Activated CD4-positive, alpha-beta T cell treated with anti-CD3 and anti-CD28 coated beads for 36 hours (primary cell): ENCODE data around the gene IL15RA. TPM values are rescaled to one million over a fixed set of nuclear protein-coding genes. Genes with fewer than 3 reads are reported as not detected.
"Not testable (repeated sequence)": the region's sequence is repeated elsewhere in the genome, so short reads cannot be mapped to it uniquely, and the experiment has no call there.

Experiments
- ATAC-seq: fragments of 200-7000 bp; cut with Tn5 transposase; one replicate; pipeline ENCODE4 v1.10.0; 2021; ENCODE audit warnings: mild to moderate bottlenecking, moderate library complexity
- CTCF ChIA-PET: fragments of 350-600 bp; sonication (Branson Sonifier 250); formaldehyde crosslinking; loops from one replicate; lab custom pipeline; 2021; ENCODE audit warnings: antibody characterized with exemption; lab: Charles Lee
- POLR2A ChIA-PET: fragments of 350-600 bp; sonication (Branson Sonifier 250); formaldehyde crosslinking; loops from one replicate; lab custom pipeline; 2021; ENCODE audit warnings: antibody characterized with exemption, inconsistent platforms; lab: Charles Lee
- DNase-seq: peaks from one replicate; pipeline ENCODE4 v3.0.0-alpha.2; 2020
- H3K27ac Mint-ChIP-seq: one replicate; pipeline ENCODE4 v1.8.0; 2021; ENCODE audit warnings: mixed read lengths
- H3K27me3 Mint-ChIP-seq: one replicate; pipeline ENCODE4 v1.8.0; 2021; ENCODE audit warnings: mixed read lengths
- H3K36me3 Mint-ChIP-seq: one replicate; pipeline ENCODE4 v1.8.0; 2021; ENCODE audit warnings: low read depth, mixed read lengths
- H3K4me1 Mint-ChIP-seq: one replicate; pipeline ENCODE4 v1.8.0; 2021; ENCODE audit warnings: mixed read lengths
- H3K4me3 Mint-ChIP-seq: one replicate; pipeline ENCODE4 v1.8.0; 2021; ENCODE audit warnings: mild to moderate bottlenecking, moderate library complexity, mixed read lengths
- H3K9me3 Mint-ChIP-seq: one replicate; pipeline ENCODE4 v1.8.0; 2021; ENCODE audit warnings: low read depth, mixed read lengths
- intact Hi-C, 2 experiments: fragments of 100-400 bp; cut with DNase I in 1 of 2; cut with micrococcal nuclease in 1 of 2; formaldehyde crosslinking; loops; one replicate each; pipeline versions ENCODE4 v1.14.2 to v1.15.1; 2022 to 2024; cut with DNase I, micrococcal nuclease
- total RNA-seq, 2 experiments: library from RNA; stranded (reverse); gene quantifications; one replicate each; pipeline ENCODE4 v1.2.3, GENCODE V29; 2021

Gene IL15RA
- total RNA-seq, 2 experiments from 2014 or later, result 19.7 to 22.1 TPM

- no peak for DNase-seq
- H3K27ac Mint-ChIP-seq, result no peak overlapping the region
- intact Hi-C loops, result no loop called here
- CTCF ChIA-PET, result no interaction called here
- no peaks in the 10 kb centered on the region for H3K9me3 Mint-ChIP-seq
- H3K4me3 Mint-ChIP-seq, result no peak overlapping the region
- H3K4me1 Mint-ChIP-seq, result peaks cover 32% of the 10 kb centered on the region
- H3K36me3 Mint-ChIP-seq, result peaks cover 15% of the 10 kb centered on the region
- no peak for ATAC-seq
- H3K27me3 Mint-ChIP-seq, result no peaks in the 10 kb centered on the region
- POLR2A ChIA-PET, result no interaction called here
Observed at GRCh38 chr10:5968681-5969453, 8.5 kb downstream of the IL15RA start.

- H3K9me3 Mint-ChIP-seq, result no peaks in the 10 kb centered on the region
- peaks cover 19% of the 10 kb centered on the region for H3K36me3 Mint-ChIP-seq
- DNase-seq (no peak), ATAC-seq (no peak)
- no peak overlapping the region for H3K27ac Mint-ChIP-seq
- ChIA-PET CTCF (no interaction called here), POLR2A (no interaction called here)
- H3K4me3 Mint-ChIP-seq, result no peak overlapping the region
- intact Hi-C loops, result no loop called here
- H3K4me1 Mint-ChIP-seq, result peaks cover 29% of the 10 kb centered on the region
- no peaks in the 10 kb centered on the region for H3K27me3 Mint-ChIP-seq
Observed at GRCh38 chr10:5968037-5968680, 9.2 kb downstream of the IL15RA start.

- intact Hi-C loops, result no loop called here
- H3K27ac Mint-ChIP-seq, result no peak overlapping the region
- peaks cover 34% of the 10 kb centered on the region for H3K36me3 Mint-ChIP-seq
- ChIA-PET CTCF (interaction anchor here (0.8 kb wide), 1 partner anchor 159 kb away, joined by 3 read pairs; no protein-coding TSS in a partner anchor), POLR2A (no interaction called here)
- DNase-seq (no peak), ATAC-seq (no peak)
- H3K4me3 Mint-ChIP-seq, result no peak overlapping the region
- H3K4me1 Mint-ChIP-seq, result peaks cover 5% of the 10 kb centered on the region
- no peaks in the 10 kb centered on the region for H3K9me3 Mint-ChIP-seq
- no peaks in the 10 kb centered on the region for H3K27me3 Mint-ChIP-seq
Observed at GRCh38 chr10:5965266-5965665, 12.1 kb downstream of the IL15RA start.

GRCh38 chr10:5964736-5965135 lies 12.6 kb downstream of the IL15RA start:
- Mint-ChIP-seq H3K4me3 (no peak overlapping the region), H3K9me3 (no peaks in the 10 kb centered on the region), H3K36me3 (peaks cover 36% of the 10 kb centered on the region), H3K4me1 (no peaks in the 10 kb centered on the region), H3K27me3 (no peaks in the 10 kb centered on the region), H3K27ac (no peak overlapping the region)
- no peak for ATAC-seq
- intact Hi-C loops, result no loop called here
- CTCF ChIA-PET, result interaction anchor here (0.8 kb wide), 1 partner anchor 159 kb away, joined by 3 read pairs; no protein-coding TSS in a partner anchor
- POLR2A ChIA-PET, result no interaction called here
- no peak for DNase-seq

- DNase-seq, result no peak
- H3K27me3 Mint-ChIP-seq, result no peaks in the 10 kb centered on the region
- ATAC-seq, result no peak
- no peak overlapping the region for H3K4me3 Mint-ChIP-seq
- ChIA-PET CTCF (no interaction called here), POLR2A (no interaction called here)
- no peak overlapping the region for H3K27ac Mint-ChIP-seq
- intact Hi-C loops, result no loop called here
- no peaks in the 10 kb centered on the region for H3K4me1 Mint-ChIP-seq
- H3K36me3 Mint-ChIP-seq, result peaks cover 36% of the 10 kb centered on the region
- no peaks in the 10 kb centered on the region for H3K9me3 Mint-ChIP-seq
Observed at GRCh38 chr10:5963591-5963990, 13.8 kb downstream of the IL15RA start.

- no peak for DNase-seq
Observed at GRCh38 chr10:5963071-5963470, 14.3 kb downstream of the IL15RA start.

GRCh38 chr10:5962358-5962940 lies 14.9 kb downstream of the IL15RA start:
- H3K4me3 Mint-ChIP-seq, intact Hi-C loops, H3K27me3 Mint-ChIP-seq, CTCF ChIA-PET, ATAC-seq, H3K9me3 Mint-ChIP-seq, POLR2A ChIA-PET, DNase-seq, H3K27ac Mint-ChIP-seq, H3K4me1 Mint-ChIP-seq: not testable (repeated sequence)
- H3K36me3 Mint-ChIP-seq, result peaks cover 37% of the 10 kb centered on the region

More at GRCh38 chr10:5963071-5963470, 14.3 kb downstream of the IL15RA start:
- no peaks in the 10 kb centered on the region for H3K27me3 Mint-ChIP-seq
- POLR2A ChIA-PET, result no interaction called here
- no peaks in the 10 kb centered on the region for H3K9me3 Mint-ChIP-seq
- CTCF ChIA-PET, result no interaction called here
- intact Hi-C loops, result no loop called here
- no peak for ATAC-seq
- no peak overlapping the region for H3K27ac Mint-ChIP-seq
- H3K4me3 Mint-ChIP-seq, result no peak overlapping the region
- H3K4me1 Mint-ChIP-seq, result no peaks in the 10 kb centered on the region
- H3K36me3 Mint-ChIP-seq, result peaks cover 36% of the 10 kb centered on the region

GRCh38 chr10:5961405-5962100 lies 15.8 kb downstream of the IL15RA start:
- Mint-ChIP-seq H3K36me3 (peaks cover 36% of the 10 kb centered on the region), H3K9me3 (no peaks in the 10 kb centered on the region), H3K4me3 (no peak overlapping the region), H3K4me1 (no peaks in the 10 kb centered on the region), H3K27me3 (no peaks in the 10 kb centered on the region), H3K27ac (no peak overlapping the region)
- ATAC-seq (no peak), DNase-seq (no peak)
- ChIA-PET CTCF (interaction anchor here (0.6 kb wide), 1 partner anchor 241 kb away, joined by 3 read pairs; the partner anchor contains the start of gene PFKFB3), POLR2A (no interaction called here)
- intact Hi-C loops, result no loop called here

GRCh38 chr10:5960973-5961275 lies 16.4 kb downstream of the IL15RA start:
- H3K4me3 Mint-ChIP-seq, POLR2A ChIA-PET, H3K27me3 Mint-ChIP-seq, DNase-seq, H3K27ac Mint-ChIP-seq, H3K4me1 Mint-ChIP-seq, intact Hi-C loops, ATAC-seq, H3K9me3 Mint-ChIP-seq: not testable (repeated sequence)
- H3K36me3 Mint-ChIP-seq, result peaks cover 38% of the 10 kb centered on the region
- CTCF ChIA-PET, result interaction anchor here (0.6 kb wide), 1 partner anchor 242 kb away, joined by 3 read pairs; the partner anchor contains the start of gene PFKFB3

GRCh38 chr10:5960070-5960972 lies 17.0 kb downstream of the IL15RA start:
- POLR2A ChIA-PET, result no interaction called here
- intact Hi-C loops, result no loop called here
- Mint-ChIP-seq H3K9me3 (no peaks in the 10 kb centered on the region), H3K27me3 (no peaks in the 10 kb centered on the region), H3K4me3 (no peak overlapping the region), H3K4me1 (no peaks in the 10 kb centered on the region), H3K27ac (no peak overlapping the region), H3K36me3 (peaks cover 38% of the 10 kb centered on the region)
- CTCF ChIA-PET, result interaction anchor here (0.6 kb wide), 2 partner anchors 243 to 299 kb away, joined by 3 read pairs; partner anchors contain the start of gene PFKFB3
- DNase-seq (no peak), ATAC-seq (no peak)
